Tibial nerve (tissue), 4 donors: ENCODE data around the gene DACT2.

Experiments
- EP300 ChIP-seq, 2 donors: sonication (generic); formaldehyde crosslinking; IDR thresholded peaks; one replicate each; pipeline ENCODE4 v1.6.1; 2017; ENCODE audit warnings: antibody characterized with exemption in 2 of 2, mild to moderate bottlenecking in 1 of 2
- POLR2A ChIP-seq, 2 donors: fragments of 450-650 bp; IDR thresholded peaks; one replicate each; pipeline ENCODE4 v1.6.1; 2017; ENCODE audit warnings: antibody characterized with exemption in 2 of 2, mild to moderate bottlenecking in 2 of 2, moderate library complexity in 2 of 2
- TF ChIP-seq, protein P1 (sequence below), 5 experiments: fragments of 200-600 bp in 3 of 5; fragments of 450-650 bp in 2 of 5; sonication (generic) in 3 of 5; IDR thresholded peaks; one replicate each; pipeline ENCODE4 v1.5.1; 2016 to 2019; ENCODE audit warnings: antibody characterized with exemption in 5 of 5, mild to moderate bottlenecking in 3 of 5, moderate library complexity in 2 of 5

DNA sequence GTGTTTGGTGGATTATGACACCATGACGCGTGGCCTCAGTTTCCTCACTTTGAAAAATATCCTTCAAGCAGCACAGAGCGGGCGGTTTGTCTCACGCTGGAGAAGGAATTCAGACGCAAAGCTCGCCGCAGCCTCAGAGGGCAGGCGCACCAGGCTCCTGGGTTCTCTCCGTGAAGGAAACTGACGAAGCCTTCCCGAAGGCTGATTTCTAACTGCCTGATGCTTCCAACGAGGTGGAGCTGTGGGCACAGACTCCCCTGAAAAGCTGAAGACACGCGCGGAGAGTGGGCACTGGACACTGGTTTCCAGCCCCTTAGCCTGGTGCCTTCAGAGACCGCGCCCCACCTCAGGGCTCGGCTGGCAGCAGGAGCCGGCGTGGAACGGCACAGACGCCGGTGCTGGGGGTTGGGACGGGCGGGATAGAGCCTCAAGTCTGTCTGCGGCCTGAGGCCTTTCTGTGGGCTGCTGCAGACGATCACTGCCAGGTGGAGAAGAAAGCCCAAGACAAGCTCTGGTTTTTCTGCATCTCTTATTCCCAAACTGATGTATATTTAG, 56.1 kb downstream of the DACT2 start:
- no peak for TF ChIP-seq POLR2A (IDR thresholded peaks at IDR 0.05)
- TF ChIP-seq, protein P1, sequence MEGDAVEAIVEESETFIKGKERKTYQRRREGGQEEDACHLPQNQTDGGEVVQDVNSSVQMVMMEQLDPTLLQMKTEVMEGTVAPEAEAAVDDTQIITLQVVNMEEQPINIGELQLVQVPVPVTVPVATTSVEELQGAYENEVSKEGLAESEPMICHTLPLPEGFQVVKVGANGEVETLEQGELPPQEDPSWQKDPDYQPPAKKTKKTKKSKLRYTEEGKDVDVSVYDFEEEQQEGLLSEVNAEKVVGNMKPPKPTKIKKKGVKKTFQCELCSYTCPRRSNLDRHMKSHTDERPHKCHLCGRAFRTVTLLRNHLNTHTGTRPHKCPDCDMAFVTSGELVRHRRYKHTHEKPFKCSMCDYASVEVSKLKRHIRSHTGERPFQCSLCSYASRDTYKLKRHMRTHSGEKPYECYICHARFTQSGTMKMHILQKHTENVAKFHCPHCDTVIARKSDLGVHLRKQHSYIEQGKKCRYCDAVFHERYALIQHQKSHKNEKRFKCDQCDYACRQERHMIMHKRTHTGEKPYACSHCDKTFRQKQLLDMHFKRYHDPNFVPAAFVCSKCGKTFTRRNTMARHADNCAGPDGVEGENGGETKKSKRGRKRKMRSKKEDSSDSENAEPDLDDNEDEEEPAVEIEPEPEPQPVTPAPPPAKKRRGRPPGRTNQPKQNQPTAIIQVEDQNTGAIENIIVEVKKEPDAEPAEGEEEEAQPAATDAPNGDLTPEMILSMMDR (IDR thresholded peaks at IDR 0.05): no peak
- TF ChIP-seq EP300 (IDR thresholded peaks at IDR 0.05): no peak
